ENCODE measurements around the gene ATAD3B. TPM values are rescaled to one million over a fixed set of nuclear protein-coding genes. Genes with fewer than 3 reads are reported as not detected.

The ATAD3B gene
- polyA plus RNA-seq, 1 donor (not counting 4 experiments of a cell fraction or from before 2014, with no cell fraction given), result 20.6 TPM

DNA sequence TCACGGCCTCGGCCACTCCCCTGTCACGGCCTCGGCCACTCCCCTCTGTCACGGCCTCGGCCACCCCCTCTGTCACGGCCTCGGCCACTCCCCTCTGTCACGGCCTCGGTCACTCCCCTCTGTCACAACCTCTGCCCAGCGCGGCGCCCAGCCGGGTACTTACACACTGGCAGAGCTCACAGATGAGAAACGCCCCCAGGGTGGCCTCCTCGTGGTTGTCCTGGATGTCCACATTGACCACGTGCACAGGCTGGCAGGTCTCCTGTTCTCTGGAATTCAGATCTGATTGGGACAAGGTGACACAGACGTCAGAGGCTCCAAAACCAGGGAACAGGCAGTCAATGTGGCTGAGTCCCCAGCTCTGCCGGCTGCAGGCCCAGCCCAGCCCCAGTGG lies 72.1 kb downstream of the ATAD3B start:
- Histone ChIP-seq H3K79me2 (ENCODE audit: control insufficient read depth, insufficient read depth, low read length) (peaks cover 3% of the 10 kb centered on the region), H2AFZ (ENCODE audit: control insufficient read depth, low read length) (no peak overlapping the region), H3K9me3 (ENCODE audit: control insufficient read depth, low read depth, low read length) (no peaks in the 10 kb centered on the region), H3K9me1 (ENCODE audit: control insufficient read depth, extremely low read depth, insufficient read depth, low read length) (no peaks in the 10 kb centered on the region), H3K4me2 (ENCODE audit: control insufficient read depth, extremely low read depth, insufficient read depth, low read depth, low read length) (no peak overlapping the region), H4K20me1 (ENCODE audit: control insufficient read depth, extremely low read depth, insufficient read depth, low read length) (no peaks in the 10 kb centered on the region), H3K9ac (ENCODE audit: control insufficient read depth, extremely low read depth, insufficient read depth, low read length) (no peak overlapping the region), H3K4me1 (ENCODE audit: control insufficient read depth, extremely low read depth, insufficient read depth, low read length) (no peaks in the 10 kb centered on the region), H3K27me3 (ENCODE audit: control insufficient read depth, extremely low read depth, insufficient read depth, low read length) (no peaks in the 10 kb centered on the region), H3K4me3 (ENCODE audit: control insufficient read depth in 2 of 3, extremely low read depth in 1 of 3, insufficient read depth in 2 of 3, low read depth in 1 of 3, low read length in 3 of 3) (no peak overlapping the region), H3K36me3 (ENCODE audit: control insufficient read depth in 2 of 2, extremely low read depth in 1 of 2, insufficient read depth in 2 of 2, low read length in 2 of 2) (peaks cover 11 to 34% of the 10 kb centered on the region in 2 experiments), H3K27ac (ENCODE audit: control insufficient read depth, insufficient read depth, low read length) (no peak overlapping the region)
- FAIRE-seq (no peak), DNase-seq (ENCODE audit: low read depth, low spot score) (no peak)
- no peak for TF ChIP-seq EZH2 (IDR thresholded peaks at IDR 0.05; ENCODE audit: low read length)
- TF ChIP-seq, protein P1, sequence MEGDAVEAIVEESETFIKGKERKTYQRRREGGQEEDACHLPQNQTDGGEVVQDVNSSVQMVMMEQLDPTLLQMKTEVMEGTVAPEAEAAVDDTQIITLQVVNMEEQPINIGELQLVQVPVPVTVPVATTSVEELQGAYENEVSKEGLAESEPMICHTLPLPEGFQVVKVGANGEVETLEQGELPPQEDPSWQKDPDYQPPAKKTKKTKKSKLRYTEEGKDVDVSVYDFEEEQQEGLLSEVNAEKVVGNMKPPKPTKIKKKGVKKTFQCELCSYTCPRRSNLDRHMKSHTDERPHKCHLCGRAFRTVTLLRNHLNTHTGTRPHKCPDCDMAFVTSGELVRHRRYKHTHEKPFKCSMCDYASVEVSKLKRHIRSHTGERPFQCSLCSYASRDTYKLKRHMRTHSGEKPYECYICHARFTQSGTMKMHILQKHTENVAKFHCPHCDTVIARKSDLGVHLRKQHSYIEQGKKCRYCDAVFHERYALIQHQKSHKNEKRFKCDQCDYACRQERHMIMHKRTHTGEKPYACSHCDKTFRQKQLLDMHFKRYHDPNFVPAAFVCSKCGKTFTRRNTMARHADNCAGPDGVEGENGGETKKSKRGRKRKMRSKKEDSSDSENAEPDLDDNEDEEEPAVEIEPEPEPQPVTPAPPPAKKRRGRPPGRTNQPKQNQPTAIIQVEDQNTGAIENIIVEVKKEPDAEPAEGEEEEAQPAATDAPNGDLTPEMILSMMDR (optimal IDR thresholded peaks at IDR 0.05 in 1 of 3, IDR thresholded peaks at IDR 0.05 in 1 of 3, conservative IDR thresholded peaks at IDR 0.05 in 1 of 3; ENCODE audit: extremely low read depth in 1 of 3, insufficient read depth in 2 of 3, low read length in 3 of 3), result no peak
- dilution Hi-C loops (cut with MboI; ENCODE audit: extremely low pct_ligation_motif_present, low sequenced_read_pairs), result no loop called here

DNA sequence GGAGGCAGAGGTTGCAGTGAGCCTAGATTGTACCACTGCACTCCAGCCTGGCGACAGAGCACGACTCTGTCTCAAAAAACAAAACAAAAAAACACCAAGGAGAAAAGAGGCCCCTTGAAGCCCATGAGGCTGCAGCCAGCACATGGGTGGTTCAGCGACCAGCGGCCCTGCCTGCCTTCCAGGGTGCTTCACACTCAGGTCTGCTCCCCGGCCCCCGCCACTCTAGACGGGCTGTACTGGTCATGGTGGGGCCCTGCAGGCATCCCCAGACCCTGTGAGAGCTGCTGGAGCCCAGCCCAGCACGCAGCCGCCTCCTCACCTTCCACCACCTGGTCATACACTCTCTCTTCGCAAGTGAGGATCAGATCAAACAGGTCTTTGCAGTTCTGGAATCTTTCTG lies 73.0 kb downstream of the ATAD3B start:
- TF ChIP-seq EZH2 (IDR thresholded peaks at IDR 0.05; ENCODE audit: low read length), result no peak
- TF ChIP-seq, protein P1 (optimal IDR thresholded peaks at IDR 0.05 in 1 of 3, IDR thresholded peaks at IDR 0.05 in 1 of 3, conservative IDR thresholded peaks at IDR 0.05 in 1 of 3; ENCODE audit: extremely low read depth in 1 of 3, insufficient read depth in 2 of 3, low read length in 3 of 3), result no peak
- no peaks in the 10 kb centered on the region for H3K4me1 ChIP-seq (ENCODE audit: control insufficient read depth, extremely low read depth, insufficient read depth, low read length)
- H3K9ac ChIP-seq (ENCODE audit: control insufficient read depth, extremely low read depth, insufficient read depth, low read length), result no peak overlapping the region
- H3K4me3 ChIP-seq (ENCODE audit: control insufficient read depth in 2 of 3, extremely low read depth in 1 of 3, insufficient read depth in 2 of 3, low read depth in 1 of 3, low read length in 3 of 3), result no peak overlapping the region
- no peak overlapping the region for H3K27ac ChIP-seq (ENCODE audit: control insufficient read depth, insufficient read depth, low read length)
- no peaks in the 10 kb centered on the region for H3K27me3 ChIP-seq (ENCODE audit: control insufficient read depth, extremely low read depth, insufficient read depth, low read length)
- H2AFZ ChIP-seq (ENCODE audit: control insufficient read depth, low read length), result no peak overlapping the region
- H3K79me2 ChIP-seq (ENCODE audit: control insufficient read depth, insufficient read depth, low read length), result peaks cover 5% of the 10 kb centered on the region
- H3K36me3 ChIP-seq (ENCODE audit: control insufficient read depth in 2 of 2, extremely low read depth in 1 of 2, insufficient read depth in 2 of 2, low read length in 2 of 2), result peaks cover 11 to 37% of the 10 kb centered on the region in 2 experiments
- H3K9me1 ChIP-seq (ENCODE audit: control insufficient read depth, extremely low read depth, insufficient read depth, low read length), result no peaks in the 10 kb centered on the region
- no peaks in the 10 kb centered on the region for H3K9me3 ChIP-seq (ENCODE audit: control insufficient read depth, low read depth, low read length)
- dilution Hi-C loops (cut with MboI; ENCODE audit: extremely low pct_ligation_motif_present, low sequenced_read_pairs), result no loop called here
- DNase-seq (ENCODE audit: low read depth, low spot score), result no peak
- H4K20me1 ChIP-seq (ENCODE audit: control insufficient read depth, extremely low read depth, insufficient read depth, low read length), result no peaks in the 10 kb centered on the region
- no peak for FAIRE-seq
- no peak overlapping the region for H3K4me2 ChIP-seq (ENCODE audit: control insufficient read depth, extremely low read depth, insufficient read depth, low read depth, low read length)

Other genes with a start within 250 kb of the ATAD3B start
- gene SDF4, start 239.8 kb upstream of the ATAD3B start, polyA plus RNA-seq, result 63.5 to 103 TPM (median 66.3 TPM) in 3 replicates
- 6.8 to 9.5 TPM (median 7.8 TPM) in 3 replicates for gene B3GALT6, start 239.5 kb upstream of the ATAD3B start, polyA plus RNA-seq
- gene C1QTNF12, start 225.0 kb upstream of the ATAD3B start, polyA plus RNA-seq, result 0.15 to 0.46 TPM (median 0.18 TPM) in 3 replicates
- 18.2 to 37.3 TPM (median 27.0 TPM) in 3 replicates for gene UBE2J2, start 197.9 kb upstream of the ATAD3B start, polyA plus RNA-seq
- gene SCNN1D, start 191.3 kb upstream of the ATAD3B start, polyA plus RNA-seq, result 0.08 to 0.32 TPM (median 0.16 TPM) in 3 replicates
- gene ACAP3, start 163.8 kb upstream of the ATAD3B start, polyA plus RNA-seq, result 13.4 to 45.8 TPM (median 17.4 TPM) in 3 replicates
- gene PUSL1, start 163.2 kb upstream of the ATAD3B start, polyA plus RNA-seq, result 11.4 to 20.5 TPM (median 14.9 TPM) in 3 replicates
- gene INTS11, start 147.1 kb upstream of the ATAD3B start, polyA plus RNA-seq, result 70.4 to 89.8 TPM (median 76.9 TPM) in 3 replicates
- gene CPTP, start 147.0 kb upstream of the ATAD3B start, polyA plus RNA-seq, result 5.8 to 14.0 TPM (median 11.8 TPM) in 3 replicates
- gene TAS1R3, start 140.5 kb upstream of the ATAD3B start, polyA plus RNA-seq, result 0.01 to 0.08 TPM (median 0.04 TPM) in 3 replicates
- 28.1 to 68.6 TPM (median 31.6 TPM) in 3 replicates for gene DVL1, start 122.3 kb upstream of the ATAD3B start, polyA plus RNA-seq
- gene MXRA8, start 113.2 kb upstream of the ATAD3B start, polyA plus RNA-seq, result 0.05 to 0.14 TPM in 2 of 3 replicates, not detected in the other
- 75.8 to 86.9 TPM (median 83.2 TPM) in 3 replicates for gene AURKAIP1, start 96.6 kb upstream of the ATAD3B start, polyA plus RNA-seq
- 97.0 to 171 TPM (median 140 TPM) in 3 replicates for gene CCNL2, start 72.4 kb upstream of the ATAD3B start, polyA plus RNA-seq
- 94.3 to 169 TPM (median 133 TPM) in 3 replicates for gene MRPL20, start 64.5 kb upstream of the ATAD3B start, polyA plus RNA-seq
- gene ANKRD65, start 50.5 kb upstream of the ATAD3B start, polyA plus RNA-seq, result 4.6 to 6.5 TPM (median 5.1 TPM) in 3 replicates
- gene VWA1, start 36.1 kb upstream of the ATAD3B start, polyA plus RNA-seq, result 5.0 to 6.7 TPM (median 6.5 TPM) in 3 replicates
- 0.39 to 0.72 TPM (median 0.45 TPM) in 3 replicates for gene ATAD3C, start 22.1 kb upstream of the ATAD3B start, polyA plus RNA-seq
- gene ATAD3A, start 40.4 kb downstream of the ATAD3B start, polyA plus RNA-seq, result 19.9 to 23.0 TPM (median 22.0 TPM) in 3 replicates
- 0.12 to 0.28 TPM (median 0.12 TPM) in 3 replicates for gene TMEM240, start 68.9 kb downstream of the ATAD3B start, polyA plus RNA-seq
- gene SSU72, start 103.1 kb downstream of the ATAD3B start, polyA plus RNA-seq, result 60.2 to 147 TPM (median 79.7 TPM) in 3 replicates
- 1.2 to 2.8 TPM (median 2.2 TPM) in 3 replicates for gene FNDC10, start 128.4 kb downstream of the ATAD3B start, polyA plus RNA-seq
- gene MIB2, start 143.7 kb downstream of the ATAD3B start, polyA plus RNA-seq, result 13.9 to 34.7 TPM (median 16.6 TPM) in 3 replicates
- 0.07 to 0.17 TPM in 2 of 3 replicates, not detected in the other for gene MMP23B, start 160.4 kb downstream of the ATAD3B start, polyA plus RNA-seq
- 4.3 to 5.9 TPM (median 4.6 TPM) in 3 replicates for gene CDK11B, start 187.2 kb downstream of the ATAD3B start, polyA plus RNA-seq
- 10.3 to 11.5 TPM (median 10.7 TPM) in 3 replicates for gene SLC35E2B, start 221.0 kb downstream of the ATAD3B start, polyA plus RNA-seq